Measurements from ENCODE around the gene CASQ2.

GRCh38 chr1:115726161-115726560, 42.4 kb downstream of the CASQ2 start:
- no peak for TF ChIP-seq CTCF (IDR thresholded peaks at IDR 0.05)
- TF ChIP-seq POLR2A (IDR thresholded peaks at IDR 0.05): no peak

Data from body of pancreas (tissue), 4 donors.